Activated gamma-delta T cell treated with Interleukin-2 at 50 U/mL for 16 hours (primary cell): ENCODE data around the gene R3HDM2.

Source experiments
- DNase-seq: peaks from one replicate; pipeline ENCODE4 v3.0.0-alpha.2; 2020

The R3HDM2 gene

GRCh38 chr12:57430931-57431566, at the start of gene R3HDM2:
R3HDM2 (minus strand) TSS chr12:57431043; CDS start chr12:57310428, 120,615 bp downstream.
- peak; percentile 92 for DNase-seq

DNA sequence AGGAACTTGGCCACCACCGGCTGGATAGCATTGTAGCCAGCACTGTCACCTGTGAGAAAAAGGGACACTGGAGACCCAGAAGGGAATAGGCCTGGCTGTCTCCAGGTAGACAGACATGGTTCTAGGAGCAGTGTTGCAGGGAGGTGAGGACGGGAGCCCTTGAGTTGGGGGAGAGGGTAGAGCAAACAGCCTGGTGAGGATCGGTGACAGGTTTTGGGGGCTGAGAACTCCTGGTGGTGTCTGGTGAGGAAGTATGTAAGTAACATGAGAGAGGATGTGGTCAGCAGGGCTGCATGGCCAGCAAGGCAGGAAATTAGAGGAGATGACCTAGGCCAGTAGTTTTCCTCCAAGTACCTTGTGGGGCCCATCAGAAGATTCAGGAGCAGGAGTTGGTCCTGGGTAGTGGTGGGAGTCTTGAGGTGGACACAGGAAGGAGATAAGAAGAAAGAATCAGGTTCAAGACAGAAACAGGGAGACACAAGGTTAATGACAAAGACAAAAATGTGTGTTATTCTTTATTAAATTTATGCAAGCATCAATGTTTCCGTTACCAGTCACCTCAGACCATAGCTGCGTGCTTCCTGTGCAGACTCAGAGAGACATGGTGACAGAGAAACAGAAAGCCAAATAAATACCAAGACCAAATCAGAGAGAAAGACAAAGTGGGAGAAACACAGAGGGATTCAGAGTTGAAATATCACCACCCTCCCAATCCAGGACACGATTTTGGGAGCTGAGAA, 48.7 kb upstream of the R3HDM2 start, which contains the start of gene ARHGAP9:
ARHGAP9 (minus strand) TSS at position 491 of the 740 bp plus-strand sequence; CDS start at position 31, 460 bp downstream.
- peak; percentile 54 for DNase-seq

- DNase-seq: no peak
Measured at GRCh38 chr12:57479043-57479375, 48.2 kb upstream of the R3HDM2 start.

GRCh38 chr12:57477710-57478681, 47.2 kb upstream of the R3HDM2 start:
- DNase-seq: peak; percentile 27

DNA sequence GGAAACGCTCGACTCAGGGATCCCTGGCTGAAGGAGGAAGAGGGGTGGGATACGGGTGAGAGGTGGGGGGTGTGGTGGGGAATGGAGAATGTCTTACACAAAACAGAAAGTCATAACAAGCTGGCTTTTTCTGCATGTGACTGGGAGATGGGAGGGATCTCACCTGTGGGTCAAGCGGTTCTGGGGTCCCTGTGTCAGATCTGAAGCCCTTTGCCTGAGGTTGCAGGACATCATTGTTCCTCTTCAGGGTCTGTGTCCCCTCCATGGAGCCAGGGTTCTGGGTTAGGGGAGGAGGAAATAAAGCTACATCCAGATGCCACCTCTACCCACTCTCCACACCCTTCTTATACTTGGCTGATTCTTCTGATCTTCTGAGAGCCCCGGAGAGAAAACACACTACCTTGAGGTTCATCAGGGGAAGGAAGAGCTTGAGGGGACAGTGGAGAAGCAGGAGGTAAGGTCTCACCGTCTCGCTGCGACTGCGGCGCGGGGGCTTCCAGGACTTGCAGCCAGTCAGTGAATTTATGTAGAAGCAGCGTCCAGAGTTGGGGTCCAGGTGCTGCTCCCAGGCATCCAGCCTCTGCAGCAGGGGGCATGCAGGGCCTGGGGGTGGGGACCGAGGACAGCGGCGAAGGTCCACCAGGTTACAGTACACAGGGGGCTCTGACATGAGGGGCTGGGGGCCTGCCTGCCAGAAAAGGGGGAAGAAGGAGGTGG, 46.3 kb upstream of the R3HDM2 start:
- DNase-seq: peak; percentile 14

- peak; percentile 67 for DNase-seq
Measured at GRCh38 chr12:57476162-57476992, 45.5 kb upstream of the R3HDM2 start.

GRCh38 chr12:57475271-57476161, 44.7 kb upstream of the R3HDM2 start:
- no peak for DNase-seq

GRCh38 chr12:57474862-57475261, 44.0 kb upstream of the R3HDM2 start:
- DNase-seq: no peak

DNA sequence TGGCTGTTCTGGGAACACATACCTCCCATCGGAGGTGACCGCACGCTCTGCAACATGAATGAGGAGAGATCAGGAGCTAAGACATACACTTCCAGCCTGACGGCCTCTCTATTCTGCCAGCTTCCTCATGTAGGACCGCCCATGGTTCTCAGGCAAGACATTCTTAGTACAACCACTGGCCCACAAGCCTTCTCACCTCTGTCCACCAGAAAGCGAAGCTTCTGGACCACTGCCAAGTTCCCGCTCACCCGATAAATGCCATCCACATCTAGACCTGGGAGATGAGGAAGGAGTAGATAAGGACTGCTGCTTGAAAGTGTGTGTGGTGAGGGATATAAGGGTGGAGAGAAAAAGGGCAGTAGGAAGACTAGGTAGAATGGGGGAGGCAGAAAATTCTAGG, 43.6 kb upstream of the R3HDM2 start:
- no peak for DNase-seq

GRCh38 chr12:57473886-57474285, 43.0 kb upstream of the R3HDM2 start:
- DNase-seq: no peak

DNA sequence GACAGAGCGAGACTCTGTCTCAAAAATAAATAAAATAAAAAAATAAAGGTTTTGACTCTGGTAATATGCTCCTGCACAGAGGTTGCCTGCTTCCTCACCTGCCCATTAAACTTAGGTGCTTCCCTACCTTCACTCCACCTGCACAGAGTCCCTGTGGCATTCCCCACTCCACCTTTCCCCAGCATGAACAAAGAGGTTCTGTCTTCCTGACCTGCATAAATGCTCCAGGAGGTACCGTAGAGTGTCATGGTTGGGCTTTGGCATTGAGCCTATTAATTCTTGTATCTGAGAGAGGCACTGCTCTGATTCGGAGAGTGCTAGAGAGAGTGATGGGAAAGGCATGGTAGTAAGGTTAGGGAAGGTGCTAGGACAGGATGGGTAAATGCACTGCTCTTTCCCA, 42.5 kb upstream of the R3HDM2 start:
- DNase-seq: no peak

GRCh38 chr12:57472391-57472790, 41.5 kb upstream of the R3HDM2 start:
- DNase-seq: no peak

GRCh38 chr12:57471661-57472060, 40.8 kb upstream of the R3HDM2 start:
- no peak for DNase-seq

- DNase-seq: no peak
Measured at GRCh38 chr12:57470970-57471656, 40.3 kb upstream of the R3HDM2 start.

DNA sequence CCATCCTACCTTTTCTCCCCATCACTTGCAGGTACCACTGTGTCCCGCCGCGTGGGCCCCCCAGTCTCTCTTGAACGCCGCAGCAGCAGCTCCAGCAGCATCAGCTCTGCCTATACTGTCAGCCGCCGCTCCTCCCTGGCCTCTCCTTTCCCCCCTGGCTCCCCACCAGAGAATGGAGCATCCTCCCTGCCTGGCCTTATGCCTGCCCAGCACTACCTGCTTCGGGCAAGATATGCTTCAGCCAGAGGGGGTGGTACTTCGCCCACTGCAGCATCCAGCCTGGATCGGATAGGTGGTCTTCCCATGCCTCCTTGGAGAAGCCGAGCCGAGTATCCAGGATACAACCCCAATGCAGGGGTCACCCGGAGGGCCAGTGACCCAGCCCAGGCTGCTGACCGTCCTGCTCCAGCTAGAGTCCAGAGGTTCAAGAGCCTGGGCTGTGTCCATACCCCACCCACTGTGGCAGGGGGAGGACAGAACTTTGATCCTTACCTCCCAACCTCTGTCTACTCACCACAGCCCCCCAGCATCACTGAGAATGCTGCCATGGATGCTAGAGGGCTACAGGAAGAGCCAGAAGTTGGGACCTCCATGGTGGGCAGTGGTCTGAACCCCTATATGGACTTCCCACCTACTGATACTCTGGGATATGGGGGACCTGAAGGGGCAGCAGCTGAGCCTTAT, 39.6 kb upstream of the R3HDM2 start:
- no peak for DNase-seq

DNA sequence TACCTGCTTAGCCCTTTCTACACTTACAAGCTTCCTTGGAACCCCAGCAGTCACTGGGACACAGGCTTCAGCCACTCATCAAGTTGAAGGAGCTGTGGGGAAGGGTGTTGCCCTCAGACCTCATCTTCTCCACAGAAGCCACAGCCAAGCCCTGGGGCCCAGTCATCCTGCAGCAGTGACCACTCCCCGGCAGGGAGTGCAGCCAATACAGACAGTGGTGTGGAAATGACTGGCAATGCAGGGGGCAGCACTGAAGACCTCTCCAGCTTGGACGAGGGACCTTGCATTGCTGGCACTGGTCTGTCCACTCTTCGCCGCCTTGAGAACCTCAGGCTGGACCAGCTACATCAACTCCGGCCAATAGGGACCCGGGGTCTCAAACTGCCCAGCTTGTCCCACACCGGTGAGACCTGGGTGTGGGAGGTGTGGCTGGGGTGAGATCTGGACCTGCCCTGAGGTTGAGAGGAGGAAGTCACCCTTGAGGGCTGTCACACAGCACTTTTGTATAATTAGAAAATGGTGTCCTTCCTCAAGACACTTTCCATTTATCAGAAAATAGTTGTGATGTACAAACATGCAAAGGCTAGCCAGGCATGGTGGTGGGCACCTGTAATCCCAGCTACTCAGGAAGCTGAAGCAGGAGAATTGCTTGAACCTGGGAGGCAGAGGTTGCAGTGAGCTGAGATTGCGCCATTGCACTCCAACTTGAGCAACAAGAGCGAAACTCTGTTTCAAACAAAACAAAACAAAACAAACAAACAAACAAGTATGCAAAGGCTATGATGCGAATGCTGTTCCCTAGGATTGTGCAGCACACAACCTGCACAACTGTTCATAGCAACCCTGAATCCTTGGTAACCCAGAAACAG, 38.7 kb upstream of the R3HDM2 start:
- DNase-seq: no peak

DNA sequence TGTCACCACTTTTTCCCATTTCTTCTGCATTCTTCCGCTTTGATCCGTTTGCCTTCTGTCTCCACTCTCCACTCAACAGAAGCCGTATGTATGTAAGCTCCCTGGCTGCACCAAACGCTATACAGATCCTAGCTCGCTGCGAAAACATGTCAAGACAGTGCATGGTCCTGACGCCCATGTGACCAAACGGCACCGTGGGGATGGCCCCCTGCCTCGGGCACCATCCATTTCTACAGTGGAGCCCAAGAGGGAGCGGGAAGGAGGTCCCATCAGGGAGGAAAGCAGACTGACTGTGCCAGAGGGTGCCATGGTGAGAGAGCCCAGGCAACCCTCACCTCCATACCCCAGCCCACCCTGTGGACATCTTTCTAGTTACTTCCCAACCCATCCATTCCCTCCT, 37.1 kb upstream of the R3HDM2 start:
- no peak for DNase-seq

- no peak for DNase-seq
Measured at GRCh38 chr12:57467212-57467874, 36.5 kb upstream of the R3HDM2 start.
